CD4-positive, alpha-beta T cell treated with Interleukin-12 subunit alpha and Interleukin-12 subunit beta, for 1 hour (primary cell): ENCODE data around the gene ATP2B2.

Experiments used
- DNase-seq: peaks from one replicate; pipeline ENCODE4 v3.0.0-alpha.2; 2020

ATP2B2 gene

DNA sequence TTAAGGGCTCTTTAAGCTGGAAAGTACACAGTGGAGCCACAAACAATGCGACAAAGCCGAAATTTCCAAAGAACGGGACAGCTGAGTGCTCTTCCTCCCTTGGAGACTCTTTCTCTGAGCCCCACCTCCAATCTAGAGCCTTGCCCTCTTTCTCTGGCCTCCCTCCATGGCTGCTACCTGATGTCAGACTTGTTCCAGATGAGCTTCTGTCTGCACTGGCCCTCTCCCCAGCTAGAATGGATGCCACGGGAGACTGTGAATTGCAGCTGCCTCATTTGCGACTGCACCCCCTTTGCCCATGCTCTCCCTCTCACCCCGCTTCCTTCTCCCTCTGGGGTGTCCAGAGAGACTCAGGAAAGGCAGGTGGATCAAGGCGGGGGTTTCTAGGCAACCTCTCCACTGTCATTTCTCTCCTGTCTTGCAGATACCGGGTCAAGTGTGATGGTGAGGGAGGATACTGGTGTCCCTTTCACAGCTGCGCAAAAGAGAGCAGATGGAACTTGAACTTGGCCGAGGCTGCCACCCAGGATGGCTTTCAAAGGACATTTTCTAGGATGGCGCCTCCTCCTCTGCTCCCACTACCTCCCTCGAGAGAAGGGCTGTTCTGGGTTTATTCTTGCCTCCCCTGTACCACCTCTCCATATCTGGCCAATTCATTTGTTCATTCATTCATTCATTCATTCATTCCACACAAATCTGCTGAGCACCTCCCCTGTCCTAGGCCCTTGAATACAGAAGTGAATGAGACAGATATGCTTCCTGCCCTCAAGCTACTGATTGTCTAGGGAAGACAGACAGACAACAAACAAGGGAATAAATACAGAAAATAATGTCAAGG, 12.8 kb downstream of the ATP2B2 start:
- DNase-seq = no peak

DNA sequence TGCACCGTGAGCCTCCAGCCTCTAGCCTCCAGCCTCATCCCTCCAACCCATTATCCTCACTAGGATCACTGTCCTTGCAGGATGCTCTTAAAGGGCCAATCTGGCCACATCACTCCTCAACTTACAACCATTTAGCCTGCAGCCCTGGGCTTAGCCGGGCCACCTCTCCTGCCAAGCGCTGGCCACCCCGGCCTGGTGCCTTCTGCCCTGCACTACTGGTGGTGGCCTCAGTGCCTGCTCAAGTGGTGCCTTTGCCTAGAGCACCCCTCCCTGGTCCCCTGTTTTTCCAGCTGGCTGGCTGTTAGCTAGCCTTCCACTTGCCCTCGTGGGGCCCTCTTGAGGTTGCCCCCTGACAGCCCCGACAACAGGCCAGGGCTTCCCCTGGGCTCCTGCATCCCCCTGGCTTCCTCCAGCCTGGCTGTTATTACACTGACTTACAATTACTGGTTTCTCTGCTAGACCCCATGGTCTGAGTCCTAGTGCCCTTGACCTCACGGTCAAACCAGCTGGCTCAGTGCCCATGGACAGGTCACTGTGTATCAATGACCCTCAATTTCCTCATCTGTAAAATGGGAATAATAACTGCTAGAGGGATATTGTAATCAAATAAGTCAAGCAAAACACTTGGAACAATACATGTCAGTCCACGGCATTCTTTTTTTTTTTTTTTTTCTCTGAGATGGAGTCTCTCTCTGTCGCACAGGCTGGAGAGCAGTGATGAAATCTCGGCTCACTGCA, 15.5 kb downstream of the ATP2B2 start:
- no peak for DNase-seq

DNA sequence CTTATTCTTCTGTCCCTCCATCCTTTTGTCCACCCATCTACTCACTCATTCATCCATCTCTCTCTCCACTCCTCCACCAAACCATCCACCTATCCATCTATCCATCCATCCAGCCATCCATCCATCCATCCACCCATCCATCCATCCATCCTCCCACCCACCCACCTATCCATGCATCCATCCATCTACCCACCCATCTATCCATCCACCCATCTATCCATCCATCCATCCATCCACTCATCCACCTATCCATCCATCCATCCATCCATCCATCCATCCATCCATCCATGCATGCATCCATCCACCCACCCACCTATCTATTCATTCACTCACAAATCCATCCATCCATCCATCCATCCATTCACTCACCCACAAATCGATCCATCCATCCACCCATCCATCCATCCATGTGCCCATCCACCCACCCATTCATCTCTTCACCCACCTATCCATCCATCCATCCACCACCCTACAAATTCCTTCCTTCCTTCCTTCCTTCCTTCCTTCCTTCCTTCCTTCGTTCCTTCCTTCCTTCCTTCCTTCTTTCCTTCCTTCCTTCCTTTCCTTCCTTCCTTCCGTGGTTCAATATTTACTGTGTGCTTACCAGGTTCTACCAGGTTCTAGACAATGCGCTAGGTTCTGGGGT, 17.3 kb downstream of the ATP2B2 start:
- DNase-seq = no peak

DNA sequence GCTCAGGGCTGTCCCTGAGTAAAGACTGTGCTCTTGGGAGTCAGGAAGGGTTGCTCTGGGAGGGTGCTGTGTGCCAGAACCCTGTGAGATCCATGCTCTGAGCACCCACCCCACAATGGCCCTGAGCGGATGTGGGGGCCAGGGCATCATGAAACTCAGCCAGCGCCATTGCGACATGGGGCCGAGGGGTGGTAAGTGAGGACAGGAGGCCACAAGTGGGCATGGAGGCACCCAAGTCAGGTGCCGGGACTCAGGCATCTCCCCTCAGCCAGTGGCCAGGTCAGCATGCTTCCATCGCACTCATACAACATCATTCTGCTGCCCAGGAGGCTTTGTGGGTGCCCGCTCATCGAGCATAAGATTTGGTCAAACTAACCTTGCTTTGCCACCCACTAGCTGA, 19.6 kb downstream of the ATP2B2 start:
- DNase-seq = no peak

DNA sequence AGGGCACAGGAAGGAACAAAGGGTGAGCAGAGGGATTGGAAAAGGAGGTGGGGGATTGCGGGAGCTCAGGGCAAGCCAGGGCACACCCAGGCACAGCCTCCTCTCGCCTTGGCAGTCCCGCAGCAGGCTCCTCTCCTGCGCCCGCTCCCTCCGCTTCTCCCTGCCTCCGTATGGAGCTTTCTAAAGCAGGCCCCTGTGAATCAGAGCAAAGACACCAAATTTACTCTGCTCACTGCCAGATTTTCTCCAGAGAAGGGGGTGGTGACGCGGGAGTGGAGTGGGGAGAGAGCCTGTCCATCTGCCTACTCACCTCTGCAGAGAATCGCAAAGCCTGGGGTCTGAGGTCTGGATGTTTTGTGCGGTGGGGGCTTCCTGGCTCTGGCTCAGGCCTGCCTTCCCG, 20.0 kb downstream of the ATP2B2 start:
- DNase-seq = no peak

DNA sequence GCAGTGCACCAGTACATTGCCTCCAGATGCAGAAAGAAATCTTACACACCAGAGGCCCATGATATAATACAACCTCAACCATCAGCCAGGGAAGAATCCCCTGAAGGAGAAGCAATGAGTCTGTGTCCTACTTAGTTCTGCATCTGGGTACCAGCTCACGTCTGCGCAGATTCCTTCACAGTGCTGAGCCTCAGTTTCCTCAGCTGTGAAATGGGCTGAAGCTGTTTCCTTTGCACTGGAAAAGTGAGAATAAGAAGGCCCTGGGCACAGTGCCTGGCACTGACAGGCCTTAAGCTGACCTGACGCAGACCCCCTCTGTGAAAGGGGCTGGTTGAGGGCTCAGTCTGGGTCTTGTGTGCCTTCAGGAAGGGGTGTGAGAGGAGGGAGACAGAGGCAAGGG, 20.7 kb downstream of the ATP2B2 start:
- no peak for DNase-seq

DNA sequence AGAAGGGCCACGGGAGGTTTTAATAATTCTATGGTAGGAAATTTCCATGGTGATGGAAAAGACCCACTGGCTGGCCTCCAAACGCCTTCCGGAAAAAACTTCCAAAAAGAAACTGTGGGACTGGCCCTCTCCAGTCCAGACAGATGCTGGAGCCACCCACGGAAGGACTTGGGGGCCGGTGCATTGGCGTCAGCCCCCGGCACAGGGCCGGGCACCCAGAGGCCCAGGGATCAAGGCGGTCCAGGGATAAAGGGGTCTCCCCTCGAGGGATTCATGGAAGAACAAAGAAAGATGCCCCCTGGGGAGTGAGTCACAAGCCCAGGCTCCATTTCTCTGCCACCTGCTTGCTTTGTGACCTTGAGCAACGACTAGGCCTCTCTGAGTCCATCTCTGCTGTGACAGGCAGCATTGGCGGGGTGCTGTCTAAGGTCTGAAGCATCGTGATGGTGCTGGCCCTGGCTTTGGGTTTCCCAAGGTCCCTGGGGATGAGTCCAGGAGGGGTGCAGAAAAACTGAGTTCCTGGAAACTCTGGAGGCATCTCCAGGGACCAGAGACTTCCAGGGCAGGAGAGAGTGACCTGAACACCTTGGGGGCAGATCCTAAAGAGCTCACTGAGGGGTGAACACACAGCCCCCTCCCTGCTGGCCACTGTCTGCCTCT, 21.6 kb downstream of the ATP2B2 start:
- DNase-seq = no peak

DNA sequence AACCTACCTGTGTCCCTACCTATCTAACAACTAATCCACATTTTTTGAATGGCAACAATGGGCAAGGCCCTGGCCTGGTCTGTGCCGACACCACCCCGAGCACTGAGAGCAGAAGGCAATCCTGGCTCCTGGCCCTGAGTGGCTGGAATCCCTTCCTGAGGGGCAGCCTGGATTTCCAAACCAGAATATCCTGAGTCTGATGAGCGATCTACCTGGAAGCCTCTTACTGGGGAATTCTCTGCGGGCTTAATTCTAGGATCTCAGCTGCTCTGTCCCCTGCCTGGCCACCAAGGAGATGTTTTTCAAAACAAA, 22.1 kb downstream of the ATP2B2 start:
- no peak for DNase-seq

DNA sequence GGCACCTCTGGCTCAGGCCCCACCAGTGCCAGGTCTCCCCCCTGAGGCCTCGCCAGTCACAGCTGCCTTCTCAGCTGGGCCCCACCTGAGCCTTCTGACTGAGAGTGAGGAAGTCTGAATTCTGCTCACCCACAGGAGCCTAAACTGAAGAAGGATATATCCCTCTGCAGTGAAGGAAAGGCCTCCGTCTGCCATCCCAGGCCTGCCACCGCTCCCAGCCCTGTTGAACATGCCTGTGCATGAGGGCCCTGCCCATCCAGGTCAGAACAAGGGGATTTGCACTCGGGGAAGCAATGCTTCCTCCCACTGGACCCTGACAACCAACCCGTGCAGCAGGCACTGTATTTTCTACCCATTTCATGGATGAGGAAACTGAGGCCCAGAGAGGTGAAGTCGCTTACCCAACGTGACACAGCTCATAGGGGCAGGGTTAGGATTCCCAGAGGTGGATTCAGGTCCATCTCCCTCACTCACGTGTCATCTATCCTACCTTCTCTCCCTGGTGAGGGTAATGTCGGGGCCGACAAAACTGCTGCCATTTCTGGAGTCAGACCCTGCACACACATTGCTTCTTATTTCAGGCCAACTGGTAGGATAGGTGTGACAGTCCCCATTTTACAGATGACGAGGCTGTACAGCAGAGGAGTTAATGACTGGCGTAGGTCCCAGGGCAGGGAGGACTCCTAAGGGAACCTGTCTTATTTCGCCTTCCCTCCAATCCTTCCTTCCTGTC, 22.6 kb downstream of the ATP2B2 start:
- no peak for DNase-seq

DNA sequence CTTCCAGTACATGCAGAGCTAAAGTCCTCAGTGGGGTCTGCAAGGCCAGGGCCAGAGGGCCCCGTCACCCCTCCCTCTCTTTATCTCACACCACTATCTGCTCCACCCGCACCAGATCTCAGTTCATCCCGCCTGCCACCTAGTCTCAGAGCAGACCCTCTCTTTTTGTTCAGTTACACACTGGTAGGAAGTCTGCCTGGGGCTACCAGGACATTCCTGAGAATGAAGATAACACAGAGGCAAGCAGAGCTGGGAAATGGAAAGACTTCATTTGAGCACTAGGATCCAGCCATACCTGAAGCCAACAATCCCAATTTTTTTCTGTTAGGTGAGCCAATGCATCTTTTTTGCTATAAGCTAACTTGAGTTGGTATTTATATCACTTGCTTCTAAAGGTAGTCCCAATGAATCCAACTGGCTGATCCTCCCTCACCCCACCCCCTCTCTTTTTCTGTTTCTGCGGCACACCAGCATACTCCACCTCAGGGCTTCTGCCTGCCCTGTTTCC, 24.5 kb downstream of the ATP2B2 start:
- no peak for DNase-seq

DNA sequence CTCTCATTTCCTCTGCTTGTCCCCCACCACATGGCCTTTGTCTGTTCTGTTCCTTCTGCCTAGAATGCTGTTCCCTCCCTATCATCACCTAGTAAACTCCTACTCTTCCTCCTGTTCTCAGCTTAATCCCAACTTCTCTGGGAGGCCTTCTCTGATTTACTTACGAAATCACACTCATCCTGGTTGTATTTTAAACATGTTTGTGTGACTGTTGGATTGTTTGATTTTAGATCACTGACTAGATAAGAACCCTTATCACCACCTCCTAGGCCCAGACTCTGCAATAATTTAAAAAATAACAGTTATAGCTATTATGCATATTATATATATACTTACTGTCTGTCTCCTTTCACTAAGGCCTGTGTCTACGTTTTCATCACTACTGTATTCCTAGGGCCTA, 26.1 kb downstream of the ATP2B2 start:
- DNase-seq = no peak

DNA sequence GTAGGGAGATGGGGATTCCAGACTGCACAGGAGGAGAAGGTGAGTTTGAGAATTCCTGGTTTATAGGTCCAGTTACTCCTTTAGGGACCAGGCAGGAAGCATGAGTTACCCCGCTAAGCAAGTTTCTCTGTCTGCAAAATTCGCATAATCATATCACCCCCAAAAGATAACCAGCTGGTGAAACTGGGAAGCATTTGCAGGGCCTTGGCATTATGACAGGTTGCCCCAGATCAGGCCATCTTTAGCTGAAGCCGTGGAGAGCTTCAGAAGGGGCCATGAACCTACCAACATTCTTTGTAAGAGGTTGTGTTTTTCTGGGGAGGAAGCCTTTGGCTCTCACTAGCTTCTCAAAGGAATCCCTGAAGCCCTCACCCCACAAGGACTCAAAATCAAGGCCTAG, 29.4 kb downstream of the ATP2B2 start:
- DNase-seq = no peak

DNA sequence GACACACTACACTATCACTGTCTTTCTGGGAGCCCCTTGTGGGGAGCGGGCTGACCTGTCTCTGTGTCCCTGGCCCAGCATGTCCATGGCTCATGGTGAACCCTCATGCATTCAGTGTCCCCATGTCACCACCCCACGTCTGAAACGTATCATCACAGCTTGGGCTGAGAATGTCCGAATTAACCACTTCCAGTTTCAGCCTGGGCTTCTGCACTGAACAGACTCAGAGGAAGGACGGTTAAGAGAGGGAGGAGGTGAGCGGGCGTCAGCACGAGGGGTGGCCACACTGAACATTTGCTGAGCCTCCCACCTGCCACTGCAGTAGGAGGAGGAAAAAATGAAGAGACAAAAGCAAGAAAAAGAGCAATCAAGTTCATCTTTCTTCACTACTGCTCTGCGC, 30.5 kb downstream of the ATP2B2 start:
- DNase-seq = no peak

DNA sequence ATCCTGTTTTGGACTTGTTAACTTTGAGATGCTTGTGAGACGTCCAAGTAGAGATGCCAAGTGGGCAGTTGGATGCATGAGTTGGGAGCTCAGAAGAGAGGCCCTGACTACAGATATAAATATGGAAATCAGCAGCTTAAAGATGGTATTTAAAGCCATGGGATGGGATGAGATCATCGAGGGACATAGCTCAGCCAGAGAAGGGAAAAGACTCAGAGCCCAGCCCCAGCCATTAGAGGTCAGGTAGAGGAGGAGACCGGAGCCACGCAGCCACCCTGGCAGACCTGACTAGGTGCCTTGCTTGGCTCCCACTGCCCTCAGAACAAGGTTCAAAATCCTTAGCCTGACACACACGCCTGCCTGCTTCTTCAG, 31.1 kb downstream of the ATP2B2 start:
- no peak for DNase-seq

DNA sequence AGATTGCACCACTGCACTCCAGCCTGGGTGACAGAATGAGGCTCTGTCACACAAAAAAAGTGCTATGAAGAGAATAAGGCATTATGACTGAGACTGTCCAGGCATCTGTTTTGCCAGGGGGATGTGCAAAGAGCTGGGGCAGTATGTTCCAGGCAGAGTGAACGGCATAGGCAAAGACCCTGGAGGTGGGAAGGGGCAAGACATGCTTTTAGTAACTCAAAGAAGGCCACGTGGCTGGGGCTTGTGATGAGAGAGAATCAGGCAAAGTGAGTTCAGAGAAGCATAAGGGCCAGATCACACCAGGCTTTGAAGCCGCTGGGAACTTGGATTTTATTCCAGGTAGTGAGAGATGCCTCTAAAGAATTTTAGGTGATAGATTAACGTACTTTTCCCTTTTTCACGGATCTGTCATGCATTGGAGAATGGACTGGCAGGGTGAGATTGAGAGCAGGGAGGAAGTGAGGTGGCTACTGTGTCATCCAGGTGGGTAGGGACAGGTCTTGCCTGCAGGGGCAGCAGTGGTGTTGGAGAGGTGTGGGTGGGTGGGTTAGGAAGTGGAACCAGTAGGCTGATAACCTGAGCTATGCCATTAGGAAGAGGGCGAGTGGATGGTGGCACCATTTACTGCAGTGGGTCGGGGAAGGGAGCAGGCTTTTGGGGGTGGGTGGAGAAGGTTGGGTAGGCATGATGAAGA, 31.7 kb downstream of the ATP2B2 start:
- DNase-seq = no peak

DNA sequence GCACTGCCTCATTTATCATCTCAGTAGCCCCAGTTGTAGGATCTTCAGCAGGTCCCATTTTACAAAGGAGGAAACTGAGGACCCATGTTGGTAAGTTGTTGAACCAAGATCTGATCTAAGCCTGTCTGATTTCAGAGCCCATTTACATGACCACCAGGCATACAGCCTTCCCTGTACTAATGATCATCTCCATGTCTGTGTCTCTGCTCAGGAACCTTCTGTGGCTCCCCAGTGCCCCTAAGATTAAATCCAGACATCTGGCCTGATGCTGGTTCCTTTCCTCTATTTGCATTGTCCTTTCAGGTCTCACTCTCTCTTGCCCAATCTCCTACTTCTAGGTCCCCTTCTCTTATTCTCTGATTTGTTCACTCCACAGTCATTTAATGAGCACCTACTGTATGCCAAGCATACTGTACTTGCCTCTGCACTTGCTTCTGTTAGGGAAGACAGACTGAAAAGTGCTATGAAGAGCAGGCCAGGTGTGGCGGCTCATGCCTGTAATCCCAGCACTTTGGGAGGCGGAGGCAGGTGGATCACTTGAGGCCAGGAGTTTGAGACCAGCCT, 32.4 kb downstream of the ATP2B2 start:
- DNase-seq = no peak

DNA sequence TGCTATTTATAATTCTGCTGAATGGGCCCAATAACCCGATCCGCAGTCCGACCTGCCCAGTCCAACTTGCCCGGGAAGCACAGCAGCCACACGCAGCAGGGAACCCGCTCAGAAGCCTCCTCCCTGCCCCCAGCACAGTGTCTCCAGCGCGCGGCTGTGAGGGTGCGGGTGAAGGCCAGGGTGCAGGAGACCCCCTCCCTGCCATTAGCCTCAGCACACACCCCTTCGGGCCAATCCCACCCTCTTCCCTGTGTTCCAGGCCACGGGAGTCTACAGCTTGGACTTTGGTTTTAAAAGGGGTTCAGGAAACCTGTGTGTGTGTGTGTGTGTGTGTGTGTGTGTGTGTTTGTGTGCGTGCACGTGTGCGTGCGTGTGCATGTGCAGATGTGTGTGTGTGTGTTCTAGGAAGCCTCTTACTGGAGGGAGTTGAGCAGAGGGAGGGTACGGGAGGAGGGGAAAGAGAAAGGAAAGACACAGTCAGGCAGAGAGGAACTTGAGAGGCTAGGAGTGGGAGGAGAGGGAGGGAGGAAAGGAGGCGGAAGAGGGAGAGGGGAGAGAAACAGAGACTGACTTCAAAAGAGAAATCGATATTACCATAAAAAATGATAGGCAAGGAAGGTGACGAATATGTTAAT, 34.2 kb downstream of the ATP2B2 start:
- DNase-seq = no peak

DNA sequence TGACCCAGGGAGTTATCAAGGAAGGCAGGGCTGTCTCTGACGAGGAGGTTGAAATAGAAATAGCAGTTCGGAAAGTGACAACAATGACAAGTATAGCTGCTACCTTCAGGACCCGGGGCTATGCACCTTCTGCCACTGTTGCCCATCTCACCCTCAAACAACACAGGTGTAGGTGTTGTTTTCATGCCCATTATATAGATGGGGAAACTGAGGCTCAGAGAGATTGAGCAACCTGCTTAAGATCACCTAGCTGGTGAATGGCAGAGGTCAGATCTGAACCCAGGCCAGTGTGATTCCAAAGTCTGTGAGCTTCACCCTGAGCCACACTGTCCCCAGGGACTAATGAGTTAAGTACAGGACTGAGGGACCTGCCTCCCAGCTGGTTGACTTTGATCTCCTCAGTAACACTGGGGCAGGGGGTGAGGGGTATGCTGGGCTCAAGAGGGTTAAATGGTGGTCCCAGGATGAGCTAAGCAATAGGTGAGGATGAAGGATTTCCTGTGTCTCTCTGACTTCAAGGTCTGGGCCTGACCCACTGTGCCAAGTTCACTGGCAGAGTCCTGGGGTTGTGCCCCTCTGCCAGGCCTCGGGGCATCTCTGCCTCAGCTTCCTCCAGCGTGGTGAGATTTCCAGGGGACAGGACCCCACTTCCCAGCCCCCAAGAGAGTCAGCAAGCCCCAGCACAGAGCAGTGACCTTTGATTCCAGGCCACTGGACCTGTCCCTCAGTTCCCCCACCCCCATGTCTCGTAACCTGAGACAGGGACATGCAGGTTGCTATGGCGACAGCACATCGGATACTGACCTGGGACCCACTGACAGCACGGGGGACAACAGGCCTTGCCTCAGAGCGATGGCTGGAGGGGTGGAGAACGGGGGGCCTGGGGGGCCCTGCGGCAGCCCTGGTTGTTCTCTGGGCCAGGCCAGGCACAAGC, 35.0 kb downstream of the ATP2B2 start:
- DNase-seq = no peak

DNA sequence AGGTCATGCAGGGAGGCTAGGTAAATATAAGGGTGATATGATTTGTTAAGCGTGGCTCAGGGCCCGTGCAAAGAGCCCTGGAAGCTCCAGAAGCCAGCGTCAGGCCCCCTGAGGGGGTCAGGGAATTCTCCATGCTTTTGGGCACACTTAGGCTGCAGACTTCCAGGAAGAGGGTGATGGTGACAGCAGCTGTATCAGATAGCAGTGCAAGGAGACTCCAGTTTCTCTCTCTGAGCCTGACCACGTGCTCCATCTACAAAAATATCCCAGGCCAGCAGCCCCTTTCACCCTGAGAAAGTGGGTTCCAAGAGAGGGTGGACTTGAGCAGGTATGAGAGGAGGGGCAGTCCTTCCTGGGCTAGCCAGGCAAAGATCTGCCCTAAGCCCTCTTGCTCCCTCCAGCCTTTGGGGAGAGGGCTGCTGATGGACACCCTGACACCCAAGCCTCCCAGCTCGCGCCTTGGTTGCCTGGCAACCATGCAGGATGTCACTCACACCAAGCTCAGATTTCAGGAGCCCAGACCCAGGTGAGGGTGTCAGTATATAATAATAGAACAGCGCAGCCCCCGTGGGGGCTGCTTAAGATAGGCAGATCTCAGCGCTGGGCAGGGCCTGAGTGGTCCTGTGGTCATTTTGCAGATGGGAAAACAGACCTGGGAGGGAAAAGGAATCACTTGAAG, 35.8 kb downstream of the ATP2B2 start:
- DNase-seq = no peak
